Heart left ventricle (tissue), 16 donors: ENCODE data around the gene FSTL3. TPM values are rescaled to one million over a fixed set of nuclear protein-coding genes. Genes with fewer than 3 reads are reported as not detected.

ENCODE experiments used
- ATAC-seq, 4 donors: fragments of 200-7000 bp; cut with Tn5 transposase; one replicate each; pipeline ENCODE4 v1.9.1; 2020 to 2022; ENCODE audit warnings: moderate library complexity in 4 of 4, mild to moderate bottlenecking in 3 of 4, moderate number of reproducible peaks in 1 of 4
- DNase-seq, 5 donors: peaks; one replicate each; pipeline ENCODE4 v3.0.0-alpha.2; 2020
- H3K27ac ChIP-seq, 12 donors: fragments of 200-600 bp; sonication (generic) in 4 of 12; one replicate each; pipeline versions ENCODE4 v1.5.0 to v1.8.0; 2016 to 2022; ENCODE audit warnings: mild to moderate bottlenecking in 2 of 12
- H3K27me3 ChIP-seq, 9 donors: fragments of 200-600 bp; sonication (generic) in 2 of 9; one replicate each; pipeline versions ENCODE4 v1.5.1 to v1.8.0; 2016 to 2022; ENCODE audit warnings: mild to moderate bottlenecking in 3 of 9
- H3K36me3 ChIP-seq, 9 donors: fragments of 200-600 bp; sonication (generic) in 2 of 9; one replicate each; pipeline versions ENCODE4 v1.5.0 to v1.8.0; 2018 to 2022; ENCODE audit warnings: mild to moderate bottlenecking in 2 of 9
- H3K4me1 ChIP-seq, 12 donors: fragments of 200-600 bp; sonication (generic) in 4 of 12; one replicate each; pipeline versions ENCODE4 v1.5.0 to v1.8.0; 2016 to 2022; ENCODE audit warnings: mild to moderate bottlenecking in 3 of 12
- H3K4me3 ChIP-seq, 12 donors: fragments of 200-600 bp; sonication (generic) in 4 of 12; one replicate each; pipeline versions ENCODE4 v1.5.0 to v1.8.0; 2017 to 2022; ENCODE audit warnings: mild to moderate bottlenecking in 9 of 12, moderate library complexity in 4 of 12
- H3K9me3 ChIP-seq, 12 donors: fragments of 200-600 bp; sonication (generic) in 4 of 12; one replicate each; pipeline versions ENCODE4 v1.5.0 to v1.8.0; 2016 to 2022; ENCODE audit warnings: mild to moderate bottlenecking in 1 of 12
- POLR2A ChIP-seq, 2 donors: fragments of 450-650 bp; IDR thresholded peaks; one replicate each; pipeline ENCODE4 v1.6.1; 2017; ENCODE audit warnings: antibody characterized with exemption in 2 of 2, mild to moderate bottlenecking in 2 of 2, moderate library complexity in 2 of 2
- WGBS, 4 donors: extraction: QIAGEN DNeasy Blood & Tissue Kit in 2 of 4; methylation state at CpG; one replicate each; pipeline versions ENCODE4 v1.1.5 to v1.1.7; 2013 to 2018; 5-methylcytosine and 5-hydroxymethylcytosine counted together
- intact Hi-C, 10 donors: fragments of 100-400 bp; cut with DNase I; formaldehyde crosslinking; loops; one replicate each; pipeline versions ENCODE4 v1.11.1 to v1.14.2; 2022
- polyA plus RNA-seq, 2 donors: library from polyadenylated mRNA; stranded (reverse); fragments of 200-250 nt; gene quantifications; one replicate each; pipeline ENCODE4 v1.2.3, GENCODE V29; 2013
- total RNA-seq, 9 donors: library from RNA; depleted of rRNA in 2 of 9; stranded (reverse); fragments of >200 nt in 2 of 9; fragmentation: NEBNext Ultra II Directional in 3 of 9; extraction: Animal tissue kit (Norgen Biotek cat#: 25700) in 3 of 9; gene quantifications; one replicate each; pipeline versions ENCODE4 v1.1.0 to v1.2.4, GENCODE V29; 2016 to 2023
- TF ChIP-seq, protein P1 (sequence below), 12 donors: fragments of 200-600 bp; sonication (generic) in 4 of 12; IDR thresholded peaks; one replicate each; pipeline versions ENCODE4 v1.5.0 to v1.8.0; 2018 to 2022; ENCODE audit warnings: antibody characterized with exemption in 12 of 12, mild to moderate bottlenecking in 5 of 12
- donor health status: ischemic (EF 13 %, LVEDD 7.1; RV severe dilation, severe dysfunction).
- donor health status: healthy with polysubstance abuse.
- donor health status: DM: no; HTN: yes; CAD: no.
- donor health status: DM: no; HTN: no; CAD: no.
- donor health status: ischemic (EF 25% LVEDD 6.9; RV normal size, moderate dysfunction).
- donor health status: ischemic (EF 25% LVEDD 5.7; RV mildly dilated, moderate dysfunction).
- donor health status: healthy.
- donor health status: DM: yes; HTN: yes; CAD: no.
- donor health status: ischemic (EF 35%, LVEDD 5.7; RV mildly dilated, moderate dysfunction).
- donor health status: nonischemic (EF 11% LVEDD 7.7; RV severe dilation, severe dysfunction).
- donor health status: DM: yes; HTN: yes; CAD: no.
- donor health status: PGD.
- donor health status: ischemic (EF 29% LVEDD 5.4; RV normal size, mild dysfunction).
- donor health status: nonischemic (EF 23%, LVEDD 6.1; RV moderate dilation, normal function).

Gene FSTL3
- total and polyA plus RNA-seq, 11 donors: 41.7 to 376 (median 119) TPM

DNA sequence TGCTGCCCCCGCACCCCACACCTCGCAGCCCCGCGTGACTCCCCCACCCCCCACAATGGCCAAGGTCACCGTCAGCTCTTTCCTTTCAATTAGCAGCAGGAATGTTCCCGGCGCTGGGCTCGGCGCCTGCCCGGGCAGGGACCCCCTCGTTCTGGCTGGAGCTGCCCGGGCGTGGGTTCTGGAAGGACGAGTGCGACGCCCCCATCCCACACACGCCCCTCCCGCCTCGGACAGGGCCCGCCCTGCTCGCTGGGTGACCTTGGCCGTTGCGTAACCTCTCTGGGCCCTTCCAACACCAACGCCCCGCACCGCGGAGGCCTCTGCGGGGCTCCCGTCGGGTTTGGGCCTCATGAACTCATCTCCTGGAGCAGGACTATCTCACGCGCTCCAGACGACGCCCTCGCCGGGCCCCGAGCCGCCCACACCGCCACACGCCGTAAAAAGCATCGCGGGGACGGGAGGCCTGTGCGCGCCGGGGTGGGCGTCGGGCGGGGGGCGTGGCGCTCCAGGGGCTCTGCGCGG lies 42.9 kb downstream of the FSTL3 start:
- peak overlapping the region in 4 of 12 donors; percentile 15 to 23 (median 18) for H3K4me3 ChIP-seq
- peaks cover 0 to 20% (median 10%) of the 10 kb centered on the region in 9 donors for H3K27me3 ChIP-seq
- DNase-seq (peak in 3 of 5 donors; percentile 47 to 82 (median 61)), ATAC-seq (peak in 3 of 4 donors; percentile 42 to 72 (median 68))
- 27 to 62% (median 47%) methylated on average over 24 to 54 of the region's 54 CpGs for WGBS, 4 donors
- intact Hi-C loops: no loop called here
- H3K27ac ChIP-seq: peak overlapping the region in 10 of 12 donors; percentile 4 to 79 (median 46)
- H3K36me3 ChIP-seq: no peaks in the 10 kb centered on the region
- H3K9me3 ChIP-seq: peaks cover 0 to 10% (median 0%) of the 10 kb centered on the region in 12 donors
- TF ChIP-seq POLR2A (IDR thresholded peaks at IDR 0.05): no peak
- TF ChIP-seq, protein P1, sequence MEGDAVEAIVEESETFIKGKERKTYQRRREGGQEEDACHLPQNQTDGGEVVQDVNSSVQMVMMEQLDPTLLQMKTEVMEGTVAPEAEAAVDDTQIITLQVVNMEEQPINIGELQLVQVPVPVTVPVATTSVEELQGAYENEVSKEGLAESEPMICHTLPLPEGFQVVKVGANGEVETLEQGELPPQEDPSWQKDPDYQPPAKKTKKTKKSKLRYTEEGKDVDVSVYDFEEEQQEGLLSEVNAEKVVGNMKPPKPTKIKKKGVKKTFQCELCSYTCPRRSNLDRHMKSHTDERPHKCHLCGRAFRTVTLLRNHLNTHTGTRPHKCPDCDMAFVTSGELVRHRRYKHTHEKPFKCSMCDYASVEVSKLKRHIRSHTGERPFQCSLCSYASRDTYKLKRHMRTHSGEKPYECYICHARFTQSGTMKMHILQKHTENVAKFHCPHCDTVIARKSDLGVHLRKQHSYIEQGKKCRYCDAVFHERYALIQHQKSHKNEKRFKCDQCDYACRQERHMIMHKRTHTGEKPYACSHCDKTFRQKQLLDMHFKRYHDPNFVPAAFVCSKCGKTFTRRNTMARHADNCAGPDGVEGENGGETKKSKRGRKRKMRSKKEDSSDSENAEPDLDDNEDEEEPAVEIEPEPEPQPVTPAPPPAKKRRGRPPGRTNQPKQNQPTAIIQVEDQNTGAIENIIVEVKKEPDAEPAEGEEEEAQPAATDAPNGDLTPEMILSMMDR (IDR thresholded peaks at IDR 0.05): no peak
- peaks cover 0 to 39% (median 26%) of the 10 kb centered on the region in 12 donors for H3K4me1 ChIP-seq

- DNase-seq (no peak), ATAC-seq (peak in 1 of 4 donors; percentile 27)
- Histone ChIP-seq H3K4me3 (peak overlapping the region in 4 of 12 donors; percentile 15 to 23 (median 18)), H3K4me1 (peaks cover 0 to 39% (median 26%) of the 10 kb centered on the region in 12 donors), H3K27ac (peak overlapping the region in 10 of 12 donors; percentile 4 to 79 (median 46)), H3K9me3 (peaks cover 0 to 10% (median 0%) of the 10 kb centered on the region in 12 donors), H3K27me3 (peaks cover 0 to 20% (median 10%) of the 10 kb centered on the region in 9 donors), H3K36me3 (no peaks in the 10 kb centered on the region)
- intact Hi-C loops: no loop called here
- 20 to 56% (median 44%) methylated on average over 39 to 79 of the region's 79 CpGs for WGBS, 4 donors
- TF ChIP-seq POLR2A (IDR thresholded peaks at IDR 0.05): no peak
- TF ChIP-seq, protein P1 (IDR thresholded peaks at IDR 0.05): no peak
Observed at GRCh38 chr19:719636-720344, 43.6 kb downstream of the FSTL3 start.

GRCh38 chr19:720345-721160 lies 44.4 kb downstream of the FSTL3 start:
- Histone ChIP-seq H3K9me3 (peaks cover 0 to 3% (median 0%) of the 10 kb centered on the region in 12 donors), H3K27me3 (peaks cover 0 to 20% (median 10%) of the 10 kb centered on the region in 9 donors), H3K27ac (peak overlapping the region in 8 of 12 donors; percentile 14 to 67 (median 37)), H3K4me3 (no peak overlapping the region), H3K4me1 (peaks cover 0 to 39% (median 26%) of the 10 kb centered on the region in 12 donors), H3K36me3 (no peaks in the 10 kb centered on the region)
- intact Hi-C loops: no loop called here
- 31 to 71% (median 52%) methylated on average over 18 to 53 of the region's 58 CpGs for WGBS, 4 donors
- ATAC-seq (peak in 2 of 4 donors; percentile 16 to 41), DNase-seq (no peak)
- TF ChIP-seq, protein P1 (IDR thresholded peaks at IDR 0.05): no peak
- no peak for TF ChIP-seq POLR2A (IDR thresholded peaks at IDR 0.05)
